ENCODE measurements around the gene MORN1.

MORN1 gene

GRCh38 chr1:2373551-2374251 is 17.7 kb downstream of the MORN1 start:
- DNase-seq (ENCODE audit: low read depth), result no peak

- no peak for DNase-seq (ENCODE audit: low read depth)
Observed at GRCh38 chr1:2372551-2373490, 18.5 kb downstream of the MORN1 start.

GRCh38 chr1:2368053-2368744 is 23.2 kb downstream of the MORN1 start:
- no peak for DNase-seq (ENCODE audit: low read depth)

- DNase-seq (ENCODE audit: low read depth), result no peak
Observed at GRCh38 chr1:2363847-2364513, 27.4 kb downstream of the MORN1 start.

GRCh38 chr1:2360588-2361364 is 30.6 kb downstream of the MORN1 start:
- DNase-seq (ENCODE audit: low read depth), result no peak

GRCh38 chr1:2358651-2359640 is 32.4 kb downstream of the MORN1 start:
- no peak for DNase-seq (ENCODE audit: low read depth)

- no peak for DNase-seq (ENCODE audit: low read depth)
Observed at GRCh38 chr1:2358072-2358471, 33.3 kb downstream of the MORN1 start.

- no peak for DNase-seq (ENCODE audit: low read depth)
Observed at GRCh38 chr1:2356911-2357845, 34.2 kb downstream of the MORN1 start.

GRCh38 chr1:2356401-2356800 is 35.0 kb downstream of the MORN1 start:
- DNase-seq (ENCODE audit: low read depth), result no peak

GRCh38 chr1:2355373-2356261 is 35.7 kb downstream of the MORN1 start:
- no peak for DNase-seq (ENCODE audit: low read depth)

GRCh38 chr1:2354511-2355372 is 36.6 kb downstream of the MORN1 start:
- no peak for DNase-seq (ENCODE audit: low read depth)

GRCh38 chr1:2353551-2354438 is 37.6 kb downstream of the MORN1 start:
- DNase-seq (ENCODE audit: low read depth), result no peak

GRCh38 chr1:2352897-2353550 is 38.3 kb downstream of the MORN1 start:
- DNase-seq (ENCODE audit: low read depth), result no peak

- DNase-seq (ENCODE audit: low read depth), result no peak
Observed at GRCh38 chr1:2352341-2352896, 38.9 kb downstream of the MORN1 start.

- DNase-seq (ENCODE audit: low read depth), result no peak
Observed at GRCh38 chr1:2351723-2352122, 39.6 kb downstream of the MORN1 start.
